H9 (cell line): ENCODE data around the gene KIRREL3. TPM values are rescaled to one million over a fixed set of nuclear protein-coding genes. Genes with fewer than 3 reads are reported as not detected.

Experiments
- DNase-seq: peaks from one replicate; pipeline ENCODE4 v3.0.0-alpha.2; 2017
- H2AFZ ChIP-seq: one replicate; pipeline ENCODE4 v1.6.1; 2013; ENCODE audit warnings: mild to moderate bottlenecking, low read length, control low read depth, moderate library complexity
- H2AK5ac ChIP-seq: 2 replicates; pipeline ENCODE4 v1.6.1; 2013; ENCODE audit warnings: low read length, control low read depth, mixed read lengths; ENCODE audit not compliant: insufficient read length
- H2BK120ac ChIP-seq: one replicate; pipeline ENCODE4 v1.6.1; 2013; ENCODE audit warnings: low read depth, mild to moderate bottlenecking, low read length, control low read depth, inconsistent platforms; ENCODE audit not compliant: poor library complexity, severe bottlenecking
- H2BK12ac ChIP-seq: 2 replicates; pipeline ENCODE4 v1.6.1; 2013; ENCODE audit warnings: low read length, control low read depth, mixed read lengths, low read depth; ENCODE audit not compliant: insufficient read length
- H2BK15ac ChIP-seq: 2 replicates; pipeline ENCODE4 v1.6.1; 2013; ENCODE audit warnings: low read depth, low read length, control low read depth
- H2BK20ac ChIP-seq: one replicate; pipeline ENCODE4 v1.6.1; 2013; ENCODE audit warnings: low read depth, mild to moderate bottlenecking, low read length, control low read depth, inconsistent platforms; ENCODE audit not compliant: poor library complexity, severe bottlenecking
- H2BK5ac ChIP-seq: 2 replicates; pipeline ENCODE4 v1.6.1; 2013; ENCODE audit warnings: low read length, control low read depth, mixed read lengths; ENCODE audit not compliant: insufficient read length
- H3K14ac ChIP-seq: 2 replicates; pipeline ENCODE4 v1.6.1; 2013; ENCODE audit warnings: low read length, control low read depth; ENCODE audit not compliant: insufficient read depth
- H3K18ac ChIP-seq: 2 replicates; pipeline ENCODE4 v1.6.1; 2013; ENCODE audit warnings: low read depth, mild to moderate bottlenecking, mixed read lengths, low read length, control low read depth; ENCODE audit not compliant: insufficient read length
- H3K23ac ChIP-seq: 2 replicates; pipeline ENCODE4 v1.6.1; 2013; ENCODE audit warnings: low read length, control low read depth, mixed read lengths, low read depth; ENCODE audit not compliant: insufficient read length
- H3K23me2 ChIP-seq: 2 replicates; pipeline ENCODE4 v1.6.1; 2013; ENCODE audit warnings: low read depth, mild to moderate bottlenecking, mixed read lengths, low read length, control low read depth; ENCODE audit not compliant: insufficient read length, poor library complexity, severe bottlenecking
- H3K27ac ChIP-seq: 2 replicates; pipeline ENCODE4 v1.5.1; 2013; ENCODE audit warnings: low read length, control low read depth, mixed read lengths, low read depth; ENCODE audit not compliant: insufficient read length
- H3K27me3 ChIP-seq: 2 replicates; pipeline ENCODE4 v1.6.1; 2013; ENCODE audit warnings: low read length, control low read depth, inconsistent platforms; ENCODE audit not compliant: insufficient read depth
- H3K4ac ChIP-seq: 2 replicates; pipeline ENCODE4 v1.6.1; 2013; ENCODE audit warnings: low read depth, mild to moderate bottlenecking, control low read depth, inconsistent platforms, low read length, moderate library complexity
- H3K4me1 ChIP-seq: 2 replicates; pipeline ENCODE4 v1.6.1; 2013; ENCODE audit warnings: low read length, control low read depth, inconsistent platforms; ENCODE audit not compliant: insufficient read depth
- H3K4me2 ChIP-seq: 2 replicates; pipeline ENCODE4 v1.6.1; 2013; ENCODE audit warnings: low read length, control low read depth, mixed read lengths; ENCODE audit not compliant: insufficient read length, insufficient read depth
- H3K56ac ChIP-seq: 2 replicates; pipeline ENCODE4 v1.6.1; 2013; ENCODE audit warnings: low read depth, mild to moderate bottlenecking, mixed read lengths, low read length, control low read depth; ENCODE audit not compliant: insufficient read length
- H3K79me1 ChIP-seq: 2 replicates; pipeline ENCODE4 v1.6.1; 2013; ENCODE audit warnings: low read depth, mild to moderate bottlenecking, moderate library complexity, low read length, control low read depth, inconsistent platforms; ENCODE audit not compliant: insufficient read depth, poor library complexity, severe bottlenecking
- H3K79me2 ChIP-seq: 2 replicates; pipeline ENCODE4 v1.6.1; 2013; ENCODE audit warnings: low read length, control low read depth, inconsistent platforms; ENCODE audit not compliant: insufficient read depth
- H3K9ac ChIP-seq: 2 replicates; pipeline ENCODE4 v1.6.1; 2013; ENCODE audit warnings: low read length, control low read depth, mixed read lengths; ENCODE audit not compliant: insufficient read length; ENCODE audit errors: extremely low read depth
- H3K9me3 ChIP-seq: one replicate; pipeline ENCODE4 v1.6.1; 2013; ENCODE audit warnings: low read depth, low read length, inconsistent platforms; ENCODE audit not compliant: control insufficient read depth
- H3T11ph ChIP-seq: one replicate; pipeline ENCODE4 v1.6.1; 2013; ENCODE audit warnings: mild to moderate bottlenecking, low read length, control low read depth, inconsistent platforms
- H4K20me1 ChIP-seq: one replicate; pipeline ENCODE4 v1.6.1; 2013; ENCODE audit not compliant: control insufficient read depth, insufficient read length, insufficient read depth
- H4K5ac ChIP-seq: 2 replicates; pipeline ENCODE4 v1.6.1; 2013; ENCODE audit warnings: low read depth, mild to moderate bottlenecking, mixed read lengths, low read length, control low read depth; ENCODE audit not compliant: insufficient read length
- H4K8ac ChIP-seq: replicated peaks from 2 replicates; pipeline ENCODE4 v1.6.1; 2013; ENCODE audit warnings: low read length, control low read depth, mixed read lengths, low read depth; ENCODE audit not compliant: insufficient read length
- H4K91ac ChIP-seq: 2 replicates; pipeline ENCODE4 v1.6.1; 2013; ENCODE audit warnings: low read depth, mild to moderate bottlenecking, moderate library complexity, mixed read lengths, low read length, control low read depth; ENCODE audit not compliant: insufficient read length
- H3K27ac Mint-ChIP-seq, 3 experiments: 2 replicates in 2 of 3; 3 replicates in 1 of 3; pipeline ENCODE4 v1.8.0; 2020 to 2021; ENCODE audit warnings: mixed read lengths in 3 of 3, mild to moderate bottlenecking in 1 of 3, moderate library complexity in 1 of 3
- H3K27me3 Mint-ChIP-seq: 2 replicates; pipeline ENCODE4 v1.8.0; 2021; ENCODE audit warnings: low read depth, mild to moderate bottlenecking, moderate library complexity, mixed read lengths
- H3K36me3 Mint-ChIP-seq, 3 experiments: 2 replicates in 2 of 3; 3 replicates in 1 of 3; pipeline ENCODE4 v1.8.0; 2020 to 2021; ENCODE audit warnings: low read depth in 3 of 3, mixed read lengths in 3 of 3; ENCODE audit not compliant: insufficient read depth in 1 of 3
- H3K4me1 Mint-ChIP-seq, 2 experiments: 2 replicates each; pipeline ENCODE4 v1.8.0; 2020; ENCODE audit warnings: mixed read lengths in 2 of 2
- H3K4me3 Mint-ChIP-seq, 2 experiments: 2 replicates in 1 of 2; 3 replicates in 1 of 2; pipeline ENCODE4 v1.8.0; 2020 to 2021; ENCODE audit warnings: mild to moderate bottlenecking in 2 of 2, mixed read lengths in 2 of 2, moderate library complexity in 1 of 2
- H3K9me3 Mint-ChIP-seq, 2 experiments: 2 replicates in 1 of 2; 3 replicates in 1 of 2; pipeline ENCODE4 v1.8.0; 2020; ENCODE audit warnings: mild to moderate bottlenecking in 2 of 2, mixed read lengths in 2 of 2, moderate library complexity in 1 of 2
- CTCF ChIP-seq: fragments of 200-600 bp; sonication (generic); conservative IDR thresholded peaks from 3 replicates; pipeline ENCODE4 v1.8.0; 2021; ENCODE audit warnings: antibody characterized with exemption, mild to moderate bottlenecking
- WGBS: extraction: QIAGEN DNeasy Blood & Tissue Kit; methylation state at CpG from one replicate; pipeline ENCODE4 v1.1.7; 2013; ENCODE audit warnings: missing lambda C conversion rate, low lambda C conversion rate, mixed read lengths; ENCODE audit not compliant: insufficient read length; ENCODE audit errors: extremely low coverage; 5-methylcytosine and 5-hydroxymethylcytosine counted together
- total RNA-seq: library from RNA; stranded (reverse); gene quantifications from 2 replicates; pipeline ENCODE4 v1.2.1, GENCODE V29; 2021

Gene KIRREL3
- total RNA-seq, 1 experiment from 2014 or later = 0.17 TPM

DNA sequence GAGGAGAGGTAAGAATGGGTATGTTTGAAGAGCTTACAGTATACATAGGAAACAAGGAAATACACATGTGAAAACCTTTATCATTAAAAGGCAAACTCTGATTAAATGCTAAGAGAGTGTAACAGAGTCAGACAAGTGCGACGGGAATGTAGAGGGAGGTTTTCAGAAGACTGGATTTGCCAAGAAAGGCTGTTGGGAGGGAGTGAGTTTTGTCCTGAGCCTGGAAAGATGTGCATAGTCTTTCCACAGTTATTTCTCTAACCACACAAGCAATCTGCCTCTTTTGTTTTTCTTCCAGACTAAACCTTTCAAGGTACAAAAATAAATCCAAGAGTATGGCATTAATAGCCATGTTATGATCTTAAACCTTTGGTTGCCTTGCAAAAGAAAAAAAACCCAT is 170.9 kb downstream of the KIRREL3 start:
- Mint-ChIP-seq H3K4me1 (peaks cover 25 to 34% of the 10 kb centered on the region in 2 experiments), H3K27me3 (no peaks in the 10 kb centered on the region), H3K4me3 (no peak overlapping the region), H3K27ac (no peak overlapping the region), H3K9me3 (no peaks in the 10 kb centered on the region), H3K36me3 (no peaks in the 10 kb centered on the region)
- Histone ChIP-seq H4K5ac (no peak overlapping the region), H2AK5ac (no peak overlapping the region), H2BK5ac (no peak overlapping the region), H2BK120ac (no peak overlapping the region), H3K27ac (no peak overlapping the region), H3K4me2 (no peak overlapping the region), H2AFZ (no peak overlapping the region), H3K23me2 (no peaks in the 10 kb centered on the region), H4K20me1 (no peaks in the 10 kb centered on the region), H4K8ac (no peak overlapping the region), H3T11ph (no peak overlapping the region), H3K23ac (no peak overlapping the region), H3K79me2 (no peaks in the 10 kb centered on the region), H3K79me1 (no peaks in the 10 kb centered on the region), H2BK20ac (no peak overlapping the region), H4K91ac (no peak overlapping the region), H3K56ac (no peak overlapping the region), H3K9me3 (no peaks in the 10 kb centered on the region), H2BK12ac (no peak overlapping the region), H3K4ac (no peak overlapping the region), H3K4me1 (peaks cover 5% of the 10 kb centered on the region), H3K9ac (no peak overlapping the region), H3K27me3 (no peaks in the 10 kb centered on the region), H3K18ac (no peak overlapping the region), H2BK15ac (no peak overlapping the region), H3K14ac (no peak overlapping the region)
- no peak for TF ChIP-seq CTCF
- WGBS = no CpG with 5 or more reads among the region's 2 CpGs
- DNase-seq = no peak
